GM19328 (cell line): Measurements from ENCODE around the gene SLC38A8.
A peak's percentile ranks its signal among the peaks of the same experiment; 100 is the strongest.

Experiments used
- ATAC-seq: cut with Tn5 transposase; IDR thresholded peaks from one replicate; pipeline ENCODE4 v1.9.1; 2021; ENCODE audit warnings: mild to moderate bottlenecking, moderate library complexity; ENCODE audit not compliant: unreplicated experiment

SLC38A8 gene

DNA sequence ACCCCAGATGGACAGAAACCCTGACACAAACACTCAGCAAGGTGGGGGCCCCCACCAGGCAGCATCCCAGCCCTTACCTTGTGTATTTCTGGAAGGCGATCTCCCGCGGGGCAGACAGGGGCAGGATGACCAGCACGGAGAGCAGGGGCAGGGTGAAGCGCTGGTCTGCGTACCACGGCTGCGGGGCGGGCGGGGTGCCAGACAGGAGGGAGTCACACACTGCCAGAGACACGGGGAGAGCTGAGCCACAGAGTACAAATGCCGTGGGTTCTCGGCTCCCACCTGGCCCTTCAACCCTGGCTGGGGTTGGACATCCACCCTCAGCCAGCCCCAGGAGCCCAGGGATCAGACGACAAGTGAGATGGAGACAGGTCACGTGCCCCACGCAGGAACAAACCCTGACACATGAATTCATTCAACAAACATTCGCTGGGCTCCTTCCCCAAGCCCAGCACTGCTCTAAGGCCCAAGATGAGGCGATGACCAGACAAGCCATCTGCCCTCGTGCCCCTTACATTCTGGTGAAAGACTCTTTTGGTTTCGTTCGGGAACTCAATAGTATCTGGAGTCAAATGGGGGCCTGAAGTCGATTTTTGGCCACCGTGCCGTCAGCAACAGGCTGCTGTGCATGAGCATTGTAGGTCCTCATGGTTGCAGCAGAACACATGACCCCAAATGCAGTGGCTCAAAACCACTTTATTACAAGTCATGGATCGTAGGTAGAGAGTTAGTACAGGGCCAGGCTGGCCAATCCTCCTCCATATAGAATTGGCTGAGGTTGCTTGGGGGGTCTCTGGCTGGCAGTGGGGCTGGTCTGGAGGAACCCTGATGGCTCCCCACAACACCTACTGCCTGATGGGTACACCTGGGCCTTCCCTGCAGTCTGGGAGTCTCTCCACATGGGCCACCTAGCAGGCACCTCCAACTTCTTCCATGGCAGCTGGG is 9.1 kb downstream of the SLC38A8 start:
- ATAC-seq: no peak

DNA sequence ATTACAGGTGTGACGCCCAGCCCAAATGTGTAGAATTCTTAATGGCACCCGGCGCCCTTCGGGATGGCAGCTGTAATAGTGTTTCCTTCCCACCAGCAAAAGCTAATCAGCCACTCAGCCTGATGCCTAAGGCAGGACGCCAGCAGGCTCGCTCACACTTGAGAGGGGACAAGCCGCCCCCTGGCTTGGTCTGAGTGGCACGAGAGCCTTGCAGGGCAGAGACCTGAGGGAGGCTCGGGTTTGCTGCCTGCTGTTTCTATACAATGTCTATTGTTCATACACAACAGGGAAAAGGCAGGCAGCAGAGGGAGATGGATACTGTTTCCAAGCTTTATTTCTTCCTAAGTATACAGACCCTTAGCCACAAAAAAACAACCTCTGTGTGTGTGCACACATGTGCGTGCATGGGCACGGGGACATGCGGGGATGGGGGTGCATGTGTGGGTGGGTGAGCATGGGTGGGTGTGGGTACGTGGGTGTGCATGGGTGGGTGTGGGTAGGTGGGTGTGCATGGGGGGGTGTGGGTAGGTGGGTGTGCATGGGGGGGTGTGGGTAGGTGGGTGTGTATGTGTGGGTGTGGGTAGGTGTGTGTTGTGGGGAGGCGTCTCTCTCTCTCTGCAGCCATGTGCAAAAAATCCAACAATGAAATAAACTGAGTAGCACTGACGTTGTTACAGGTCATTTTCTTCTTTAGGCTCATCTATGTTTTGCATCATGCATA is 10.0 kb downstream of the SLC38A8 start:
- no peak for ATAC-seq

DNA sequence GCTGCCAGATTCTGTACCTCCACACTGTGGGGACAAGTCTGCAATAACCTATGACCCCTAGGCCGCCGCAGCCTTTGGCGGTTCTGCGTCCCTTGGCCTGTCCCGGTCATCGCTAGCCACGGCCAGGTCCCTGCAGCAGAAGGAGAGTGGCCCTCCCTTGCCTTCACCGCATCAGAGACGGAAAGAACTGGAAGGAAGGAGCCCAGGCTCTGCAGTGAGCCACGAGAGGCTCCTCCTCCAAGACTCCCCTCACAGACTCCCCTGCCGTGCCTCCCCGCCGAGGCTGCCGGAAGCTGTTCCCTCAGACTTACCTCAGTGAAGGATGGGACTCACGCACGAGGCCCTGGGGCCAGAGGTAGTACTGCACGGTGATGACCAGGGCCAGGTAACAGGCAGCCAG is 11.0 kb downstream of the SLC38A8 start:
- ATAC-seq: no peak

DNA sequence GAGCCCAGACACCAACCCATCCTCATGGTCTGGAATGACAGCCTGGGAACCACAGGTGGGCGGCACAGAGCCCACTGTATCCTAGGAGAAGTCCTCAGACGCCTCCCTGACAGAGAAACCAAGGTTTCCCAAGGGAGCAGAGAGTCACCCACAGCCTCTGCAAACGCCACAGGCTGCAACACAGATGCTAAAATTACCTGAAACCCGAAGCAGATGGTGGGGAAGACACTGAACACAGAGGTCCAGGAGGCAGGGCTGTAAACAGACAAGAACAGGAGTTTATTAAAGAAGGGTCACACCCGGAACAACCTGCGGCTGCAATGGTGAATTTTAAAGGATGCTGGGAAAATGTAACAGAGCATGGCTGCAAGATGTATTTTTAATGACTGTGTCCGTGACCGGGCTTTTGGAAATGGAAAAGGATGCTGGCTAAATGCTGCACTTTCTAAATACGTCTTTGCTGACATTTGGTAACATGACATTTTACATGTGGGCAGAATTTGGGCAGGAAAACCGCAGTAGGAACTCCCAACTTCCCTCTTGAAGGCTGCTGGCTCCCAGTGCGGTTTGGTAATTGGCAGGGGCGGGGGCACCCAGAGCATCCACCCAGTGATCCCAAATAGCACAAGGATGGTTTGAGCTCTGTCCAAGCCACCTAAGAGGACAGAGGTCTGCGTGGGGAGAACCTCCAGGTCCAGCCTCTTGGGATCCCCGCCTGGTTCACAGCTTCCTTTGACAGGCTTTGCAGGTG is 13.1 kb downstream of the SLC38A8 start:
- ATAC-seq: no peak

DNA sequence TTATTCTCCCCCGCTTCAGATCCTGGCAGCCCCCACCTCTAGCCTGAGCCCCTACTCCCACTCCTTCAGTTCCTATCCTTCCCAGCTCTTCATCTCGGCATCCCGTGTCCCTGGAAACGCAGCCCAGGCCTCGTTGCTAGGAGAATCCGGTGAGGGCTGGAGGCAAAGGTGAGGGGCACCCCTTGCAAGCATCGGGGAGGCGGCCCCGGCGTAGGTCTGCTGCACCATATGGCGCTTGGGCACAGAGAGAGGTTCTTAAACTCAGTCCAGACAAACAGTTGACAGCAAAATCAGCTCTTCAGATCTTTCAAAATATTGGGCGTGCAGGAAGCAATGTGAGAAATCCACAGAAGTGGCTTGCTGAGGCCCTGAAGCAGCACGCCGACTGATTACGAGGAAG is 15.0 kb downstream of the SLC38A8 start:
- ATAC-seq: no peak

DNA sequence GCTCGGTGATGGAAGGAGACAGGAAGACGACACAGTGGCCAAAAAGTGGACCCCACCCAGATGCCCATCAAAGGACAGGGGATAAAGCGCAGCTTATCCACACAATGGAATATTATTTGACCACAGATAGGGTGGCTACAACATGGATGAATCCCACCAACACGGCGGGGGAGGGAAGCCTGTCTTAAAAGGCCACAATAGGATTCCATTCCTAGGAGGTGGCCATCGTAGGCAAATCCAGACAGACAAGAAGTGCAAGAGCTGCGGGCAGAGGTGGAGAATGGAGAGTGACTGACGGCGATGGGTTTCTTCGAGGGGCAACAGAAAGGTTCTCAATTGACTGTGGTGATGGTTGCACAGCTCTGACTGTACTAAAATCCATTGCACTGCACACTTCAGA is 16.0 kb downstream of the SLC38A8 start:
- no peak for ATAC-seq

DNA sequence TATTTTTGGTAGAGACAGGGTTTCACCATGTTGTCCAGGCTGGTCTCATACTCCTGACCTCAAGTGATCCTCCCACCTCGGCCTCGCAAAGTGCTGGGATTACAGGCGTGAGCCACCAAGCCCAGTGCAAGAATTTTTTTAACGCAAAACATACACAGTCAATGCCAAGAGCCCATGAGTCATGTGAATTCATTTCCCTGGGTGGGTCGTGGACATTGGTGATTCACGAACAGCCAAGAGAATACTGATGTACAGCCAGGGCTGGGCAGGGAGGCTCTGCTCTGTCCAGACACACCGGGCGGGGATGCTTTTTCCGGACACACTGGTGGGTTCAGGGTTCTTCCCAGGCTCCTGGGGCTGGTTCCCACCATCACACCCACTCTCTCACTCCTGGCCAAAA is 17.7 kb downstream of the SLC38A8 start:
- no peak for ATAC-seq

DNA sequence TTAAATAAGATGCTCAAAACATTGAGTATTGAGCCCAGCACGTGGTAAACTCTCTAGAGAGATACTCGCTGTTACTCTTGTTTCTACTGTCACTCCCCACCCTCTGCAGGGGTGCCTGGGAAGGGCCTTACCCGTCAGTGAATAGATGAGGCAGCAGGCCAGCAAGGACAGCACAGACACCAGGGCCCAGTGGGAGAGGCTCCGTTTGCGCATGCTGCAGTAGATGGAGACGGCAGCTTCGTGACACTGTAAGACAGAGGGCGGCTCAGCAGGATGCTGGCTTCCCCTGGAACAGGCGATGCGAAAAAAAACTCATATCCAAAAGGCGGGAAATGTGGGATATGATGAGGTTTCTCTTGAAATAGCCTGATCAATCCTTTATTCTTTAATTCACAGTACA is 20.0 kb downstream of the SLC38A8 start:
- no peak for ATAC-seq

DNA sequence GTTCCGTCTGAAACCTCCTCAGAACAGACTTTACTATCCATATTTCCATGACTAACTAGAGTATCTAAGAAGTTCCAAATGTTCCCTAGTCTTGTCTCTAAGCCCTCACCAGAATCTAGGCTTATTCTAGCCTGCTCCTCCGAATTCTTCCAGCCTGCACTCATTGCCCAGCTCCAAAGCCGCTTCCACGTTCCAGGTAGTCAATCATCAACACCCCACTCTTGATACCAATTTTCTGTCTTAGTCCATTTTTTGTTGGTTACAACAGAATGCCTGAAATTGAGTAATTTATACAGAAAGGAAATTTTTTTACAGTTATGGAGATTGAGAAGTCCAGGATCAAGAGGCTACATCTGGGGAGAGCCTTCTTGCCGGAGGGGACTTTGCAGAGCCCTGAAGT is 21.1 kb downstream of the SLC38A8 start:
- no peak for ATAC-seq

DNA sequence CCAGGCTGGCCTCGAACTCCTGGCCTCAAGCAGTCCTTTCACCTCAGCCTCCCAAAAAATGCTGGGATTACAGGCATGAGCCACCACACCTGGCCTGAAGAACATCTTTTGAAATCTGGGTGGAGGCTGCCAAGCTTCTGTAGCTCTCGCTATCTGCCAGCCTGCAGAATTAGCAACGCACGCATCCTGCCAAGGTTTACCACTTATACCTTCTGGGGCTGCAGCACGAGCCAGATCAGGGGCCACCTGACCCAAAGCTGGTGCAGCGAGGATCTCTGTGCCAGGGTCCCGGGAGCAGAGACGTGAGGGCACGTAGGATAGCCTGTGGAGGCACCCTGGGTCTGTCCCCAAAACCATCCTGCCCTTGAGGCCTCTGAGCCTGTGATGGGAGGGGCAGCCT is 22.2 kb downstream of the SLC38A8 start:
- ATAC-seq: no peak

DNA sequence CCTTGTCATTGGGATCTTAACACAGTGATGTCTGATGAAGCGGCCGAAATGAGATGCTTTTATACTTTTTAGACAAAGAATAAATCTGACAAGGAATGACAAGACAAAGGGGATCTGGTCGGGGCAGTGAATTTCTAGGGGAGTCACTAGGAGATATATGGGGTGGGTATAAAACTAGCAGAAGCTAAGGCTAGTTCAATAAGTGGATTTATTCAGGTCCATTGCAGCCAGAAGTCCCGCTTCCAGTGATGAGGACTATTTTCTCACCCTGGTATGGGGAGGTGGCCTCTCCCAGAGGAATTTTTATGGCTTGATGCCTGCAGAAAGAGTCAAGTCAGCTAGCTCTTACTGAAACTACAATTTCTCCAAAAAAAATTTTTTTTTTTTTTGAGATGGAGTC is 23.9 kb downstream of the SLC38A8 start:
- ATAC-seq: no peak

DNA sequence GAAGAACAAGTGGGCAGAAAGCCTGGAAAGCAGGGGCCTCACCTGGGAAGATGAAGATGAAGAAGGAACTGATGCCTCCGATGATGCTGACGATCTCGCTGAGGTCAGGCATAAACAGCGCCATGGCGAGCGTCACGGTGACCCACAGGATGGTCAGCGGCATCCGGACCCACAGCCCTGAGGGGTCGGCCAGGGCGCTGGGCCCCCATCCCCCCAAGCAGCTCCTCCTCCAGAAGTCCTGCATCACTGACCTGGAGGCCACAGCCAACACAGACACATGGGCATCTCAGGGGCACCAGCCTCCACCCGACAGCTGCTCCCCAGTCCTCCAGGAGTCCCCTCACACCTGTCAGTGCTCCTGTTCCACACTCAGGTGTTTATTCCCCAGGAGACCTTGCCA is 26.1 kb downstream of the SLC38A8 start:
- no peak for ATAC-seq

DNA sequence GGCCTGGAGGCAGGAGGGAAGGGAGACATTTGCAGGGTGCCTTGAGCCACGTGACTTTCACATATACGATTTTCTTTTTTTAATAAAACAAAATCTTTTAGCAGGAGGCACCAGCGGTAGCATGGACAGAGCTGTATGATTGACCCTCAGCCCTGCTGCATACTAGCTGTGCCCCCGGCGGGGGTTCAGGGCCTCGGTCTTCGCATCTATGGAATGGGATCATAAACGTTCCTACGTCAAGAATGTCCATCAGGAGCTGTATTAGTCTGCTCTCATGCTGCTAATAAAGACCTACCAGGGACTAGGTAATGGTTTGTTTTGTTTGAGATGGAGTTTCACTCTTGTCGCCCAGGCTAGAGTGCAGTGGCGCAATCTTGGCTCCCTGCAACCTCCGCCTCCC is 27.2 kb downstream of the SLC38A8 start:
- no peak for ATAC-seq

DNA sequence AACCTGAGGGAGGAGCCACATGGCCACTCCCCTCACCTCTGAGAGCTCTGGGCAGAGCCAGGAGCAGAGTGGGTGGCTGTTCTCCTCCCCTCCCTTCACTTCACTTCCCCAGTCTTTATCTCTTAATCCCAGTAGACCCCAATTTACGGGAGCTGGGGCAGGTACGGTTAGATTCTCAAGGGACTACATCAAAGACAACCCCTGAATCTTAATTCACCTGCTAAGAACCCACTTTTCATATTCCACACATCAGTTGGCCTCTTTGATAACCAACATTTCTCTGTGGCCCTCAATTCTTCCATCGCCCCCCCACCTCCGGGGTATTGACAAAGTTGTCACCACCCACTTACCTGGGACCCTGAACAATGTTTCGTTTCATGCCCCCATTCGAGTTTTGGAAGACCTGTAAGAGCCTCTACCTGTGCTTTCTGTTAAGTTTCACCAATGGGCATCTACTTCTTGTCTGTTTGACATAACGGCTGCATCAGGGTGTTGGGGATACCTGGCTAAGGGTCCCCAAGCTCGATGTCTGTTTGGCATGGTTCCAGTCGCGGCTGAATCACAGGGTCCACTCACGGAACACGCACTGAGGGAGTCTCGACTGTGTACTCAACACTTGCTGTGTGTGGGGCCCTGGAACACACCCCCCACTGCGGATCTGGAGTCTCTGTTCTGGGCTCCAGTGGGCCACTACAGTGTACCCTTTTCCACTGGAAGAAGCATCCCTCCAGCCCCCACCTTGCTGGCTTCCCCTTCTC is 27.8 kb downstream of the SLC38A8 start:
- no peak for ATAC-seq

DNA sequence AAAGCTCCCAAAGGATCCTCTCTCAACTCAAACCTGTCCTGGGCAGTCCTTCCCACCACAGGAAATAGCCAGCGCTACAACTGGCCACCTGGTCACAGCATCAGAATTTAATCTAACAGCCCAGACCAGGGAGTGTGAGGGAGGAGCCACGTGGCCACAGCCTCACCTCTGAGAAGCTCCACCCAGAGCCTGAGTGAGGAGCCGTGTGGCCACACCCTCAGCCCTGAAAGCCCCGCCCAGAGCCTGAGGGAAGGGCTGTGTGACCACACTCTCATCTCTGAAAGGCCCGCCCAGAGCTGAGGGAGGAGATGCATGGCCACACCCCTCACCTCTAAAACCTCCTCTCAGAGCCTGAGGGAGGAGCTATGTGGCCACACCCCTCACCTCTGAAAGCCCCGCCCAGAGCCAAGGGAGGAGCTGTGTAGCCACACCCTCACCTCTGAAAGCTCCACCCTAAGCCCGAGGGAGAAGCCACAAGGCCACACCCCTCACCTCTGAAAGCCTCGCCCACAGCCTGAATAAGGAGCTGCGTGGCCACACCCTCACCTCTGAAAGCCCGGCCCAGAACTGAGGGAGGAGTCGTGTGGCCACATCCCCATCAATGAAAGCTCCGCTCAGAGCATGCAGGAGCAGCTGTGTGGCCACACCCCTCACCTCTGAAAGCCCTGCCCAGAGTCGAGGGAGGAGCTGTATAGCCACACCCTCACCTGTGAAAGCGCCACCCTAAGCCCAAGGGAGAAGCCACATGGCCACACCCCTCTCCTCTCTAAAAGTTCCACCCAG is 28.6 kb downstream of the SLC38A8 start:
- peak; percentile 49 for ATAC-seq

DNA sequence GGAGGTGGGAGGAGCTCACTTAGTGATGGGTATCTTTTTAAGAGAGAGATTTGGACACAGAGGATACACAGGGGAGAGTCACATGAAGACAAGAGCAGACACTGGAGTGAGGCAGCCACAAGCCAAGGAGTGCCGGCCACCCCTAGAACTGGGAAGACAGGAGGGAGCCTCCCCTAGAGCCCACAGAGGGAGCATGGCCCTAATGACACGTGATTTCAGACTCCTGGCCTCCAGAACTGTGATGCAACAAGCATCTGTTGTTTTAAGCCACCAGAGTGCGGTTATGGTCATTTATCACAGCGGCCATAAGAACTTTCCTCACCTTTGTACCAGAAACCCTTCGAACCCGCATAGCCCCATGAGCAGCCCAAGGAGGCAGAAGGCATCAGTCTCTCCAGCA is 33.3 kb downstream of the SLC38A8 start:
- ATAC-seq: no peak

DNA sequence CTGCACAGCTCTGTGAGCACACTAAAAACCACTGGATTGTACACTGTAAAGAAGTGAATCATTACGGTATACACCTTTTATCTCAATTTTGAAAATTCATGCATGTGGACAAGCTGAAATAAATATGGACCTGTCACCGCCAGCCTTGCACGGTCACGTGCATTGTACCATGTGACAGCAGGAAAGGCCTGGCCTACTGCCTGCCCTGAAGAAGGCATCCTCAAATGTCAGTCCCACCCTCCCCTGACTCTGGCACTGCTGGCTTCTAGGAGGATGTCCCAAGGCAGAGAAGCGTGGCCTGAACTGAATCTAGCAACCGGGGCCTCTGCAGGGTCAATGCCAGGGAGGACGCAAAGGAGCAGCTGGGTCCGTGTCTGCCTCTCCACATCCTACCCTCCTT is 34.6 kb downstream of the SLC38A8 start:
- ATAC-seq: no peak

DNA sequence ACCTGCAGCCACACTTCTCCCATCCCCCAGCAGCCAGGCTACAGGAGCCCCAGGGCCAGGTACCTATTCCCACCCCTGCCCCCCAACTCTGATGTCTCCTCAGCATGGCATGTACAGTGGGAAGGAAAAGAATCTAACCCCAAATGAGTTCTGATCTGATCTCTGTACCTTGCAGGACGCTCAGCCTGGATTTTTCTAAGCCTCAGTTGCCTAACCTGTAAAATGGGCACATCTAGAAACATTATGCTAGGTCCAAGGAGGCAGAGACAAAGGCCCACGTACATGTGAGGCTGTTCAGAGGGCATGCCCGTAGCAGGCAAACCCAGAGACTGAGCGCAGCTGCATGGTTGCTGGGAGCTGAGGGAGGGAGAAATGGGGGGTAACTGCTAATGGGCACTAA is 35.1 kb downstream of the SLC38A8 start:
- no peak for ATAC-seq

DNA sequence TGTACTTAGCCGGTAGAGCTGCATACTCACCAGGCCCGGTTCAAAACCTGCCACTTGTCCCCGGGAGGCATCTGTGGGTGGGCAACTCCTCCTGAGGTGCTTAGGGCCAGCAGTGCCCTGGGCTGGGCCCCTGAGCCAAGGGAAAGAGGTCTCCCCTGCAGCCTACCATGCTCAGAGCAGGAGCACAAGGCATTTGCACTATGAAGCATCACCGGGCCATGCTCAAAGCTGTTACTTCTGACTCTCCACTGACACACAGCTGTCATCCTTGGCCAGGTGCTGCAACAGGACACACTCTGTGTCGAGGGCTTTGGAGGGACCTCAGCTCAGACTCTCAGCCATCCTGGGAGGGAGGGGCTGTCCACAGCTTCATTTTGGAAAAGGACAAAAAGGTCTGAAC is 37.2 kb downstream of the SLC38A8 start:
- no peak for ATAC-seq

DNA sequence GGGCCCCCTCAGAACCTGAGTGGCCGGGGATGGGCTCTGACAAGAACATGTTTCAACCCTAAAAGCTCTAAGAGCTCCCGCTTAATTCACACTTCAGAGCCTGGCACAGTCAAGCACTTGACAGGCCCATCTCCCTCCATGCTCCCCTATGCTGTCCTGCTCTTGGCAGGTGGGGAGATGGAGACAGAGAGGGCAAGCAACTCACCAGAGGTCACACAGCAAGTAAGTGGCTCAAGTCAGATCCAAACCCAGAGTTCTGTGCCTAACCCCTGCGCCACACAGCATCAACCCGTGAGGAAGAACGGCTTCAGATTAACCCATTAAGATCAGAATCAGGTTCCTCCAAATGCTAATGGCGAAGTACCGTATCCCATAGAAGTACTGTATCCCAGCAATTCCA is 38.2 kb downstream of the SLC38A8 start:
- no peak for ATAC-seq
